CD4-positive, alpha-beta T cell (primary cell): ENCODE results near the gene PDK2. TPM values are rescaled to one million over a fixed set of nuclear protein-coding genes. Genes with fewer than 3 reads are reported as not detected.

Experiments used
- ATAC-seq: fragments of 200-7000 bp; cut with Tn5 transposase; one replicate; pipeline ENCODE4 v1.10.0; 2022; ENCODE audit warnings: mild to moderate bottlenecking; ENCODE audit not compliant: poor library complexity
- CTCF ChIA-PET: fragments of 350-600 bp; sonication (Branson Sonifier 250); formaldehyde crosslinking; loops from one replicate; lab custom pipeline; 2021; ENCODE audit warnings: antibody characterized with exemption, inconsistent platforms; lab: Charles Lee
- POLR2A ChIA-PET: fragments of 350-600 bp; sonication (Branson Sonifier 250); formaldehyde crosslinking; loops from one replicate; lab custom pipeline; 2021; ENCODE audit warnings: antibody characterized with exemption, inconsistent platforms; lab: Charles Lee
- DNase-seq, 14 experiments: peaks; one replicate each; pipeline ENCODE4 v3.0.0-alpha.2; 2013 to 2020; ENCODE audit warnings: mixed read lengths in 2 of 14
- H3K27ac ChIP-seq, 2 donors: one replicate each; pipeline versions ENCODE4 v1.5.1 to v1.7.0; 2013; ENCODE audit warnings: low read length in 2 of 2, low read depth in 1 of 2, mild to moderate bottlenecking in 1 of 2
- H3K27me3 ChIP-seq, 2 experiments: 1 replicate in 1 of 2; 2 replicates in 1 of 2; pipeline versions ENCODE4 v1.6.1 to v1.7.0; 2013; ENCODE audit warnings: low read length in 2 of 2, control low read depth in 1 of 2, mild to moderate bottlenecking in 1 of 2, moderate library complexity in 1 of 2; ENCODE audit not compliant: insufficient read depth in 2 of 2, control insufficient read depth in 1 of 2
- H3K36me3 ChIP-seq: one replicate; pipeline ENCODE4 v1.6.1; 2013; ENCODE audit warnings: low read length, control low read depth; ENCODE audit not compliant: insufficient read depth
- H3K4me1 ChIP-seq: one replicate; pipeline ENCODE4 v1.6.1; 2013; ENCODE audit warnings: low read length, control low read depth; ENCODE audit not compliant: insufficient read depth
- H3K4me3 ChIP-seq: one replicate; pipeline ENCODE4 v1.5.1; 2013; ENCODE audit warnings: mild to moderate bottlenecking, low read length, moderate library complexity
- H3K9me3 ChIP-seq, 2 experiments: 1 replicate in 1 of 2; 2 replicates in 1 of 2; pipeline versions ENCODE4 v1.6.1 to v1.7.0; 2013; ENCODE audit warnings: low read length in 2 of 2, mild to moderate bottlenecking in 2 of 2, control low read depth in 1 of 2, moderate library complexity in 1 of 2; ENCODE audit not compliant: control insufficient read depth in 1 of 2, insufficient read depth in 1 of 2
- H3K27ac Mint-ChIP-seq: one replicate; pipeline ENCODE4 v1.8.0; 2020; ENCODE audit warnings: mixed read lengths
- H3K27me3 Mint-ChIP-seq: one replicate; pipeline ENCODE4 v1.8.0; 2021; ENCODE audit warnings: mixed read lengths
- H3K36me3 Mint-ChIP-seq: one replicate; pipeline ENCODE4 v1.8.0; 2021; ENCODE audit warnings: low read depth, mixed read lengths
- H3K4me1 Mint-ChIP-seq: one replicate; pipeline ENCODE4 v1.8.0; 2021; ENCODE audit warnings: low read depth, mixed read lengths
- H3K4me3 Mint-ChIP-seq: one replicate; pipeline ENCODE4 v1.8.0; 2020; ENCODE audit warnings: mild to moderate bottlenecking, mixed read lengths
- H3K9me3 Mint-ChIP-seq: one replicate; pipeline ENCODE4 v1.8.0; 2020; ENCODE audit warnings: mixed read lengths
- CTCF ChIP-seq: fragments of 200-600 bp; IDR thresholded peaks from one replicate; pipeline ENCODE4 v1.8.0; 2022; ENCODE audit warnings: antibody characterized with exemption, mild to moderate bottlenecking
- intact Hi-C, 2 experiments: fragments of 100-400 bp; cut with DNase I in 1 of 2; cut with micrococcal nuclease in 1 of 2; formaldehyde crosslinking; loops; one replicate each; pipeline versions ENCODE4 v1.15.1 to v1.9.0; 2023 to 2025; cut with DNase I, micrococcal nuclease
- total RNA-seq, 174 experiments: library from RNA in 2 of 174; stranded (reverse) in 2 of 174; gene quantifications; one replicate each; pipeline ENCODE4 v1.2.3 and lab custom pipeline; 2021 to 2026

PDK2 gene
- total RNA-seq, 2 experiments from 2014 or later, result 8.7 to 10.1 TPM

GRCh38 chr17:50047083-50047482, 48.1 kb upstream of the PDK2 start:
- intact Hi-C loops, result no loop called here
- Mint-ChIP-seq H3K27ac (no peak overlapping the region), H3K27me3 (peaks cover 24% of the 10 kb centered on the region), H3K4me3 (no peak overlapping the region), H3K4me1 (no peaks in the 10 kb centered on the region), H3K9me3 (no peaks in the 10 kb centered on the region), H3K36me3 (no peaks in the 10 kb centered on the region)
- ATAC-seq (no peak), DNase-seq (no peak)
- no peak for TF ChIP-seq CTCF
- ChIA-PET POLR2A (no interaction called here), CTCF (no interaction called here)
- Histone ChIP-seq H3K9me3 (no peaks in the 10 kb centered on the region), H3K27ac (no peak overlapping the region), H3K4me3 (no peak overlapping the region), H3K27me3 (peaks cover 3 to 10% of the 10 kb centered on the region in 2 experiments), H3K36me3 (no peaks in the 10 kb centered on the region), H3K4me1 (peaks cover 7% of the 10 kb centered on the region)

GRCh38 chr17:50047488-50048126, 47.5 kb upstream of the PDK2 start:
- H3K4me3 Mint-ChIP-seq, result no peak overlapping the region
- intact Hi-C loops, result no loop called here
- no peaks in the 10 kb centered on the region for H3K4me1 Mint-ChIP-seq
- no peaks in the 10 kb centered on the region for H3K36me3 Mint-ChIP-seq
- Histone ChIP-seq H3K27me3 (peaks cover 3 to 10% of the 10 kb centered on the region in 2 experiments), H3K36me3 (no peaks in the 10 kb centered on the region), H3K4me1 (peaks cover 7% of the 10 kb centered on the region), H3K4me3 (no peak overlapping the region), H3K27ac (no peak overlapping the region), H3K9me3 (no peaks in the 10 kb centered on the region)
- CTCF ChIA-PET, result no interaction called here
- no peaks in the 10 kb centered on the region for H3K9me3 Mint-ChIP-seq
- no peak for ATAC-seq
- no peak for DNase-seq
- no peak for TF ChIP-seq CTCF
- no peak overlapping the region for H3K27ac Mint-ChIP-seq
- POLR2A ChIA-PET, result interaction anchor here (0.5 kb wide), 1 partner anchor 155 kb away, joined by 3 read pairs; no protein-coding TSS in a partner anchor
- peaks cover 22% of the 10 kb centered on the region for H3K27me3 Mint-ChIP-seq

GRCh38 chr17:50048146-50048720, 46.9 kb upstream of the PDK2 start:
- DNase-seq (no peak), ATAC-seq (no peak)
- intact Hi-C loops, result no loop called here
- H3K4me3 ChIP-seq, result no peak overlapping the region
- no peaks in the 10 kb centered on the region for H3K4me1 Mint-ChIP-seq
- H3K9me3 ChIP-seq, result no peaks in the 10 kb centered on the region
- H3K4me1 ChIP-seq, result peaks cover 7% of the 10 kb centered on the region
- H3K27me3 Mint-ChIP-seq, result peaks cover 22% of the 10 kb centered on the region
- no peak overlapping the region for H3K27ac Mint-ChIP-seq
- ChIA-PET POLR2A (no interaction called here), CTCF (no interaction called here)
- no peak overlapping the region for H3K27ac ChIP-seq
- TF ChIP-seq CTCF, result no peak
- no peak overlapping the region for H3K4me3 Mint-ChIP-seq
- H3K9me3 Mint-ChIP-seq, result no peaks in the 10 kb centered on the region
- H3K36me3 Mint-ChIP-seq, result no peaks in the 10 kb centered on the region
- H3K27me3 ChIP-seq, result peaks cover 3 to 10% of the 10 kb centered on the region in 2 experiments
- no peaks in the 10 kb centered on the region for H3K36me3 ChIP-seq
